Upper lobe of left lung (tissue), 4 donors: ENCODE measurements around the gene MAP3K14.
"Not testable (repeated sequence)": the region's sequence is repeated elsewhere in the genome, so short reads cannot be mapped to it uniquely, and the experiment has no call there.

Experiments used
- POLR2A ChIP-seq, 4 donors: fragments of 450-650 bp; IDR thresholded peaks; one replicate each; pipeline ENCODE4 v1.5.1; 2016 to 2017; ENCODE audit warnings: antibody characterized with exemption in 4 of 4, mild to moderate bottlenecking in 2 of 4
- TF ChIP-seq, protein P1 (sequence below), 6 experiments: fragments of 450-650 bp in 4 of 6; fragments of 200-600 bp in 2 of 6; sonication (generic) in 2 of 6; IDR thresholded peaks; one replicate each; pipeline ENCODE4 v1.5.1; 2016 to 2019; ENCODE audit warnings: antibody characterized with exemption in 6 of 6

DNA sequence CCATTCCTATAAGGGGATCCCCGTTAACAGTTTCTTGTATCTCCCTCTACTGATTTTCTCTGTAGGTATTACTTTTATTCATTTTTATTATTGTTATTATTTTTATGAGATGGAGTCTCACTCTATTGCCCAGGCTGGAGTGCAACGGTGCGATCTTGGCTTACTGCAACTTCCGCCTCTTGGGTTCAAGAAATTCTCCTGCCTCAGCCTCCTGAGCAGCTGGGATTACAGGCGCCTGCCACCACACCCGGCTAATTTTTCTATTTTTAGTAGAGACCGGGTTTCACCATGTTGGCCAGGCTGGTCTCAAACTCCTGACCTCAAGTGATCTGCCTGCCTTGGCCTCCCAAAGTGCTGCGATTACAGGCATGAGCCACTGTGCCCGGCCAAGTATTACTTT is 14.6 kb downstream of the MAP3K14 start:
- TF ChIP-seq, protein P1, sequence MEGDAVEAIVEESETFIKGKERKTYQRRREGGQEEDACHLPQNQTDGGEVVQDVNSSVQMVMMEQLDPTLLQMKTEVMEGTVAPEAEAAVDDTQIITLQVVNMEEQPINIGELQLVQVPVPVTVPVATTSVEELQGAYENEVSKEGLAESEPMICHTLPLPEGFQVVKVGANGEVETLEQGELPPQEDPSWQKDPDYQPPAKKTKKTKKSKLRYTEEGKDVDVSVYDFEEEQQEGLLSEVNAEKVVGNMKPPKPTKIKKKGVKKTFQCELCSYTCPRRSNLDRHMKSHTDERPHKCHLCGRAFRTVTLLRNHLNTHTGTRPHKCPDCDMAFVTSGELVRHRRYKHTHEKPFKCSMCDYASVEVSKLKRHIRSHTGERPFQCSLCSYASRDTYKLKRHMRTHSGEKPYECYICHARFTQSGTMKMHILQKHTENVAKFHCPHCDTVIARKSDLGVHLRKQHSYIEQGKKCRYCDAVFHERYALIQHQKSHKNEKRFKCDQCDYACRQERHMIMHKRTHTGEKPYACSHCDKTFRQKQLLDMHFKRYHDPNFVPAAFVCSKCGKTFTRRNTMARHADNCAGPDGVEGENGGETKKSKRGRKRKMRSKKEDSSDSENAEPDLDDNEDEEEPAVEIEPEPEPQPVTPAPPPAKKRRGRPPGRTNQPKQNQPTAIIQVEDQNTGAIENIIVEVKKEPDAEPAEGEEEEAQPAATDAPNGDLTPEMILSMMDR (IDR thresholded peaks at IDR 0.05): not testable (repeated sequence)
- not testable (repeated sequence) for TF ChIP-seq POLR2A (IDR thresholded peaks at IDR 0.05)
